NCI-H2107 treated with DMSO at 0.1 percent for 48 hours (cell line): ENCODE results near the gene TOLLIP.
"Not testable (repeated sequence)": the region's sequence is repeated elsewhere in the genome, so short reads cannot be mapped to it uniquely, and the experiment has no call there.

Experiments
- DNase-seq: peaks from one replicate; lab custom pipeline; 2025; ENCODE audit not compliant: unreplicated experiment; lab: John Stamatoyannopoulos, UW

Gene TOLLIP

DNA sequence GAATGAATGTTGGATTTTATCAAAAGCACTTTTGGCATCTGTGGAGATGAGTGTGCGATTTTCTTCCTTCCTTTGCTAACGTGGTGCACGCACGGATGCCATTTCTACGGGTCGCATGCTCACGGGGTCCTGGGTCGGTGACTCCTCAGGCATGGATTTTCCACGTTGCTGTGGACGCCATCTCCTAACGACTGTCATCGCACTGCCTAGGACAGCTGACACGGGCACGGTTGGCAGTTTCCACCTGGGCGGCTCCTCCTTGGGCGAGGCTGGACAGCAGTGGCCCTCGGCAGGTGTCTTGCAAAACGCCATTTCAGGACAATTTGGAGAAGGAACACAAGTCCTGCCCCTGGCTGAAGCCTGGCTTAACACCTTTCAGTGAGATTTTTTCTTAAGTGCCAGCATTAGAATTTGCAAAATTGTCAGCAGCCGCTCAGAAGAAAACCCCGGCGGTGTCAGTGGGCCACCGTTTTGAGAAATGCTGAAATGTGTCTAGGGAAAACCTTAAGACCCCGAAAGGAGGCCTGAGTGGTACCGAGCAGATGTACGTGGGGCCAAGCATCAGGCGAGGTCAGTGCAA, 34.7 kb upstream of the TOLLIP start:
- DNase-seq = no peak

DNA sequence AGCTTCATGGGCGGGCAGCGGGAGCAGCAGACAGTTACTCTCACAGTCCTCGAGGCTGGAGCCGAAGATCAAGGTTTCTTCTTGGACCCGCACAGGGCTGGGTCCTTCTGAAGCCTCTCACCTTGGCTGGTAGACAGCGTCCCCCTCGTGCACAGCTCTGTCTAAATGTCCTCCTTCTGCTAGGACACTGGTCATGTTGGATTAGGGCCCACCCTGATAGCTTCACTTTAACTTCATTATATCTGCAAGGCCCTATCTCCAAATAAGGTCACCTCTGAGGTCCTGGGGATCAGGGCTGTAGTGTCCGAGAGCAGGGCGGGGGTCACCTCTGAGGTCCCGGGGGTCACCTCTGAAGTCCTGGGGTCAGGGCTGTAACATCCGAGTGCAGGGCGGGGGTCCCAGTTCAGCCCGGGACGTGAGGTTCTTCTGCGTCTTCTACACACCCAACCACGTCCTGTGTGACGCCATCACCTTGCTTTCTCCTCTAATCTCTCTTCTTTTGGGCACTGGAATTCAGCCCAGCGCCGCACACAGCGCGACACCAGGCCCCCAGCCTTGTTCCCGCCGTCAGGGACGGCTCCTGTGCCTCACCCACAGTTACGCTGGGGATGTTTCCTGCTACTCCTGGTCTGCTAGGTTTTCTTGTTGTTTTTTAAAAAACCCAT, 34.1 kb upstream of the TOLLIP start:
- DNase-seq = no peak

DNA sequence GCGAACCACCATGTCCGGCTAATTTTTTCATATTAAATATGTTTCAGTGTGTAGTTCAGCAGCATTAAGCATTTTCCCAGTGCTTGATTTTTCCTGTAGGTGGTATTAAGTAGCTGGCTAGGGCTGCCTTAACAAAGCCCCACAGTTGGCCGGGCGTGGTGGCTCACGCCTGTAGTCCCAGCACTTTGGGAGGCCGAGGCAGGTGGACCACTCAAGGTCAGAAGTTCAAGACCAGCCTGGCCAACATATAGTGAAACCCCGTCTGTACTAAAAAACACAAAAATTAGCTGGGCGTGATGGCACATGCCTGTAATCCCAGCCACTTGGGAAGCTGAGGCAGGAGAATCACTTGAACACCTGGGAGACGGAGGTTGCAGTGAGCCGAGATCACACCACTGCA, 33.5 kb upstream of the TOLLIP start:
- no peak for DNase-seq

- no peak for DNase-seq
Observed at GRCh38 chr11:1341928-1342524, 32.6 kb upstream of the TOLLIP start.

GRCh38 chr11:1341226-1341625, 31.8 kb upstream of the TOLLIP start:
- not testable (repeated sequence) for DNase-seq

DNA sequence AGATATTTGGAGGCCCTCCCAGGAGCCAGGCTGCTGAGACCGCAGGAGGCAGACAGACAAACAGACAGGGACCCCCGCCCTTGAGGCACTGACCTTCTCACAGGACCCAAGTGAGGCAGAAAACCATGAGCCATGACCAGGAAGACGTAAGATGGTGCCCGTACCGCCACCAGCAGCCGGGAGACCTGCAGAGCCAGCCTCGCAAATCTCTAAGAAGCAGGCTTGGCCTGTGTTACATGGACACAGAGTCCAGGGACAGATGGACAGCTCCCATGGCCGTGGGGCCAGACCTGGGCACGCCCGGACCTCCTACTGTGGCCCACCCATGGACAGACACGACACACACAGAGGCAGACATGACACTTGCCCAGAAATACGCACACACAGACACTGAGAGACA, 30.7 kb upstream of the TOLLIP start:
- no peak for DNase-seq

- no peak for DNase-seq
Observed at GRCh38 chr11:1339066-1339675, 29.7 kb upstream of the TOLLIP start.

DNA sequence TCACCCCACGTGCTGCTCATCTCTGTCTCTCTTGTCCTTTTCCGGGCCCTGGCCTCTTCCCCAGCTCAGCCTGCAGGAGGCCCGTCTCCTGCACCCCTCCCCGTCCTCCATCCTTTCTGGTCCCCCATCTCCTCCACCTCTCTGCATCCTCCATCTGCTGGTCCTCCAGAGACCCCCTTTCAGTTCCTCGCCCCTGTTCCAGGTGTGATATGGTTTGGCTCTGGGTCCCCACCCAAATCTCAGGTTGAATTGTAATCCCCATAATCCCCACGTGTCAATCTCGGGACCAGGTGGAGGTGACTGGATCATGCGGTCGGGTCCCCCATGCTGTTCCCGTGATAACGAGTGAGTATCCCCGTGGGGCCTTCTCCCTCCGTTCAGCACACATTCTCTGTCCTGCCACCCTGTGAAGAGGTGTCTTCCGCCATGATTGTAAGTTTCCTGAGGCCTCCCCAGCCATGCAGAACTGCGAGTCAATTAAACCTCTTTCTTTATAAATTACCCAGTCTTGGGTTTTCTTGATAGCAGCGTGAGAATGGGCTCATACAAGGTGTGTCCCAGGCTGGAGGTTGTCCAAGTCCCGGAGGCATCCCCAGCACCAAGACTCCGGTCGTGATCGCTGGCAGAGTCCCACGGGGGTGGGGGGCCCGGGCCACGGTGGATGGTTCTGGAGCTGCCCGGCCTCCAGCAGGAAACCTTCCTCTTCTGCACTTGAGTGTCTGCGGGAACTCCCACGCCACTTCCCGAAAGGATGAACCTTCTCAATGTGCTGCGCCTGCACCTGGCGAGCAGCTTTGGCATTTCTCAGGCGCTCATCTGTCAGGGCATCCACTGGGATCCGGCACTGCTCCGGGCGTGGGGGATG, 29.0 kb upstream of the TOLLIP start:
- DNase-seq = no peak

GRCh38 chr11:1337647-1338007, 28.2 kb upstream of the TOLLIP start:
- no peak for DNase-seq

DNA sequence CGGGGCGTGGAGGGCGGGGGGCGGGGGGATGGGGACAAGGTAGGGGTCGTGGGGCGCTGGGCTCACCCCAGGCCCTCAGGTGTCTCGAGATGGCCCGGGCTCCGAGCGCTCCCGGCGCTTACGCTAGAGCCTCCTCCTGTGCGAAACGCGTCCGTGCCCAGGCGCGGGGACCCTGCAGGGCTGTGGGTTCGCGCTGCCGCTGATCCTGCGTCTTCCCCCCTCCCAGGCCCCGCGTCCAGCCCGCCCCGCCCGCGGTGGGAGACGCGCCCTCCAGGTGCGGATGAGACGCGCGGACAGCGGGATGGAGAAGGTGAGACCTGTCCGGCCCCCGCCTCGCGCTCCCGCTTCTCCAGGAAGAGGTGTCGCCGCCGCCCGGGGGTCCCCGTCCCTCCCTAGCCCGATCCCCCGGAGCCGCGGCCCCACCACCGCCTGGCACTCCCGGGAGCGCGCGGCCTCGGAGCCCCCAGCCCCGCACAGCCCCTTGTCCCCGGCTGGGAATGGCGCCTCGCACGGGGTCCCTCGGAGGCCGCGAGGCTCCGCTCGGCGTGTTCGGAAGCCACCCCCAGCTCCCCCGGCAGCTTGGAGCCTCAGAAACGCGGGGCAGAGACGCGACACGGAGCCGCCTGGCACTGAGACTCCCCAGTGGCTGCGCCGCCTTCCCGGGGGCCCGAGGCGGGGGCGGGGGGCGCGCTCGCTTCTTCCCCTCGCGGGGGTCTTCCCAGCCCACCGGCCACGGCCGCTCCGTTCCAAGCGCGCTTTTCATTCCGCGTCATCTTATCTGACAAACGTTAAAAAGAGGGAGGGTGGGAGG, 27.6 kb upstream of the TOLLIP start:
- DNase-seq = no peak

DNA sequence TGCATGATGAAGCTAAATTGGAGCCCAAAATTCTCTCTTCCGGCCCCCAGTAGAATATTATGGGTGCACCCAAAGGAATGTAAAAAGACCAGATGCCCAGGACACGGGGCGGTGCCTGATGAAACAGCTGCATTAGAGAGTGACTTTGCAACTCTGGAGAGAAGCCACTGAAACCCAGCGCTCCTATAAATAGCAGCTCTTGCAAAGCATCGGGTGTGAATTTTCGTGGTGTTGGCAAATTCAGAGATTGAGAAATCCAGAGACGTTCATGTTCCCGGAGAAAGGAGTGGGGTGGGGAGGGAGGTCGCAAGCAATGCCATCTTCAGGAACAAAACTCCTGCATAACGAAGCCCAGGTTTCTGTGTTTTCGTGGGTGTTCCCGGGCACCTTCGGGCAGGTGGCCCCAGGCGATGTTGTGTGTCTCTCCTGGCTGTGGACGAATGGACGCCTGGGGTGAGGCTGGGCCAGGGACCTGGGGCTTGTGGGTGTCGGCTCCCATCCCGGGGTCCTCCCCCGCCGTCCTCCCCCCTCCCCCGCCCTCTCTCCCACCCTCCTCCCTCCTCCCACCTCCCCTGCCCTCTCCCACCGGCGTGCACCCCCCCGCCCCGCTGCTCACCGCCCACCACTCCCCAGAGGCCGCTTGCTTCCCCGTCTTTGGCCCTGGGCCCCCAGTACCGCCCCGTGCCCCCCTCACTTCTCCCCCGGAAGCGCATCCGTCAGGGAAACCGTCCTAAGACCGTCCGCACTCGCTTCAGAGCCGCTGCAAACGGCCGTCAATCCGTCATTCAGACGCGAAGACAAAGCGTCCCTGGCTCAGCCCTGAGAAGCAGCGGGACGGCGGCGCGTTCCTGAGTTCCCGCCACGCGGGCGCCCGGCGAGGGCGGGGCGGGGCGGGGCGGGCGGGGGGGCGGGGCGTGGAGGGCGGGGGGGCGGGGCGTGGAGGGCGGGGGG, 26.7 kb upstream of the TOLLIP start:
- no peak for DNase-seq

DNA sequence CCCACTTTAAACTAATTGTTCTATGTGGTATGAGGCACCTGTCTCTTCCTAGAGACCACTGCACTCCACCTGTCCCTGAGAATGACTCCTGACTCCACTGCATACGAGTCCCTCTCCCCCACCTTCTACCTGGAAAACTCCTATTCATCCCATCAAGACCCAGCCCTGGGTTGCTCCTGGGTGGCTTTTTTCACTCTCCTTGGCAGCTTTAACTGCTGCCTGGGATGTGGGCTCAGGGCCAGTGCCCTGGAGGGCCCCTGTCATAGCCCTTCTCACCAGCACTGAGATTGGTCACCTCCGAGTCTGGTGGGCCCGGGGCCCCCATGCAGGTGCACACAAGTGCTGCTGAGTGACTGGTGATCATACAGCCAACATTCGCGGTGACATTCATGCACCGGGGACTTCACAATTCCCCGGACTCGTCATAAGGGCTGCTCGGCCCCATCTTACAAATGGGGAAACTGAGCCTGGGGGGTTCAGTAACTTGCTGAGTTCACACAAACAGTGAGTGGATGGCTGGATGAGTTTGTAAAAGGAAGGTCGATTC, 25.9 kb upstream of the TOLLIP start:
- no peak for DNase-seq

- no peak for DNase-seq
Observed at GRCh38 chr11:1333860-1334259, 24.4 kb upstream of the TOLLIP start.

DNA sequence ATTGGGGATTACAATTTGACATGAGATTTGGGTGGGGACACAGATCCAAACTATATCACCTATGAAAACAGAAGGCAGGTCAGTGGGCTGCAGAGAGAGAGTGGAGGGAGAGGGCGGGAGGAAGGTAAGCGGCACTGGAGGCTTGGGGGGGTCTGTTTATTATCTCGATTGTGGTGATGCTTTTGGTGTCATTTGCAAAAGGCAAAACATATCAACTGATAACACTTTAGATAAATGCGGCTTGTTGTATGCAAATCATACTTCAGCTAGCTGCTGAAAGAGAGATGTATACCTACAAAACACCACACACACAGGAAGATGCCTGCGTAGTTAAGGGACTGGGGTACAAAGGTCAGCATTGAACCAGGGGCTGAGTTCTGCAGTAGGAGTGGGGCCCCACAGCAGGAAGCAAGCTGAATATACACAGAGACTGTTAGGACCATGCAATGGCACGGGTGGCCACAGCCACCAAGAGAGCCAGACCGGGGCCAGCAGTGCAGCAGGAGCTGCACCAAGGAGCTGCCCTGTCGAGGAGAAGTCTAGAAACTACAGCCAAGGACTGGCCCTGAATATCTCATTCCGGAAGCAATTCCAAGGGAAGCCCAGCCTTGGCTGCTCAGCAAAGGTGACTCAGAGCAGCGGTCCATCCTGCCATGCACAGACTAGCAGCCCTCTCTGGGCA, 23.8 kb upstream of the TOLLIP start:
- DNase-seq = no peak

DNA sequence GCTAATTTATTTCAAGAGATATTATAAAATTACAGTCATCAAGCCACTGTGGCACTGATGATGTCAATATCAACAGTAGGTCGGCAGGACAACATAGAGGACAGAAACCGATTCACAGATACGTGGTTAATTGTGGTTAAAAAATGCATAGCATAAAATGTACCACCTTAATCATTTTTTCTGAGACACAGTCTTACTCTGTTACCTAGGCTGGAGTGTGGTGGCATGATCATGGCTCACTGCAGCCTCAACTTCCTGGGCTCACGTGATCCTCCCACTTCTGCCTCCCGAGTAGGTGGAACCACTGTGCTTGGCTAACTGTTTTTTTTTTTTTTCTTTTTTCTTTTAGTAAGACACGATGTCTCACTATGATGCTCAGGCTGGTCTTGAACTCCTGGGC, 21.0 kb upstream of the TOLLIP start:
- DNase-seq = no peak

DNA sequence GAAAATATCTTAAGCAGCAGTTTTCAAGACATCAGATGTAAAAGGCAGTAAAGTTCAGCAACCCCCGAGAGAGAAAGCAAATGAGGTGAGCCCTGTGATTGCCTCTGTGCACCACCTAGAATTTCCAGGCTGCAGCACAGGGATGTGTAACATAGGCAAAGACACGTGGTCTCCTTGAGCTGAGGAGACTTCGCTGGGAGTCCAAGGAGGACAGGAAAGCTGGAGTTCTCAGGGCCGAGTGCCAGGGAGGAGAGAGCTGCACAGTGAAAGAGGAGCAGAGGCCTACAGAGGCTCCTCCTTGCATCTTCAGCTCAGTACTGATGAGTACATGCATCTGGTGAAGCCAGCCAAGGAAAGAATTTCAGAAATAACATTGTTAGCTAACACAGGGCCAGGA, 17.6 kb upstream of the TOLLIP start:
- DNase-seq = no peak

- no peak for DNase-seq
Observed at GRCh38 chr11:1326435-1327063, 17.1 kb upstream of the TOLLIP start.

DNA sequence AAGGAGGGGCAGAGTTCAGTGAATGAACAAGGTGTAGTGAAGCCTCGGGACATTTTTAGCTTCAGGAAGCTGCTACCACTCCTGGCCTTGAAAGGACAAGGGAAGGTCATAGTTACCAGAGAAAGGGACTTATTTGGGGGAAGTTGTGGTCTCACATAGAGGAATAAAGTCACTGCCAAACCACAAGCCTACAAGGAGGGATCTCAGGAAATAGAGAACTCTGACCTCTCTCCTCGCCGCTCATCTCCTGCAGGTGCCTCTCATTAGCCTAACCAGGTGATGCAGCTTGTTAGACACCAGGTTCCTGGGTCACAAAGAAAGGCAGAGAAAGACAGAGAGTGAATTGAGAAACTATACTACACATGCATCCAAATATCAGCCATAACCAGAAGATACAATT, 14.3 kb upstream of the TOLLIP start:
- no peak for DNase-seq
